Heart right ventricle (tissue), 16 donors: ENCODE data around the gene TMEM198. TPM values are rescaled to one million over a fixed set of nuclear protein-coding genes. Genes with fewer than 3 reads are reported as not detected.
A peak's percentile ranks its signal among the peaks of the same experiment; 100 is the strongest.

Experiments
- ATAC-seq, 8 donors: fragments of 200-7000 bp; cut with Tn5 transposase; one replicate each; pipeline ENCODE4 v1.9.1; 2020; ENCODE audit warnings: mild to moderate bottlenecking in 8 of 8, moderate library complexity in 8 of 8, moderate number of reproducible peaks in 1 of 8
- DNase-seq, 2 donors: peaks; one replicate each; pipeline ENCODE4 v3.0.0-alpha.2; 2020
- H3K27ac ChIP-seq, 10 donors: fragments of 200-600 bp; sonication (generic) in 2 of 10; one replicate each; pipeline versions ENCODE4 v1.5.0 to v1.8.0; 2020 to 2022; ENCODE audit warnings: mild to moderate bottlenecking in 3 of 10
- H3K27me3 ChIP-seq, 7 donors: fragments of 200-600 bp; one replicate each; pipeline ENCODE4 v1.8.0; 2021 to 2022; ENCODE audit warnings: mild to moderate bottlenecking in 2 of 7
- H3K36me3 ChIP-seq, 9 donors: fragments of 200-600 bp; sonication (generic) in 1 of 9; one replicate each; pipeline versions ENCODE4 v1.5.0 to v1.8.0; 2020 to 2022; ENCODE audit warnings: mild to moderate bottlenecking in 2 of 9
- H3K4me1 ChIP-seq, 9 donors: fragments of 200-600 bp; sonication (generic) in 1 of 9; one replicate each; pipeline versions ENCODE4 v1.5.0 to v1.8.0; 2020 to 2022; ENCODE audit warnings: mild to moderate bottlenecking in 4 of 9
- H3K4me3 ChIP-seq, 10 donors: fragments of 200-600 bp; sonication (generic) in 2 of 10; one replicate each; pipeline versions ENCODE4 v1.5.0 to v1.8.0; 2020 to 2022; ENCODE audit warnings: mild to moderate bottlenecking in 7 of 10, moderate library complexity in 2 of 10
- H3K9me3 ChIP-seq, 11 donors: fragments of 200-600 bp in 10 of 11; sonication (generic) in 2 of 11; one replicate each; pipeline versions ENCODE4 v1.5.0 to v1.8.0; 2013 to 2022; ENCODE audit warnings: mild to moderate bottlenecking in 2 of 11, control low read depth in 1 of 11, moderate library complexity in 1 of 11
- CTCF ChIP-seq, 9 donors: fragments of 200-600 bp; sonication (generic) in 2 of 9; IDR thresholded peaks; one replicate each; pipeline versions ENCODE4 v1.5.0 to v1.8.0; 2021 to 2022; ENCODE audit warnings: antibody characterized with exemption in 9 of 9, mild to moderate bottlenecking in 5 of 9, moderate library complexity in 1 of 9
- WGBS, 2 donors: extraction: QIAGEN DNeasy Blood & Tissue Kit; methylation state at CpG; one replicate each; pipeline ENCODE4 v1.1.7; 2013; ENCODE audit warnings: inconsistent platforms in 1 of 2; 5-methylcytosine and 5-hydroxymethylcytosine counted together
- intact Hi-C, 10 donors: fragments of 100-400 bp; cut with DNase I; formaldehyde crosslinking; loops; one replicate each; pipeline versions ENCODE4 v1.11.1 to v1.14.2; 2022
- polyA plus RNA-seq, 2 donors: library from polyadenylated mRNA; stranded (reverse); fragments of 200-250 nt; gene quantifications; one replicate each; pipeline ENCODE4 v1.2.3, GENCODE V29; 2013
- total RNA-seq, 10 donors: library from RNA; stranded (reverse); fragmentation: NEBNext Ultra II Directional in 3 of 10; extraction: Animal tissue kit (Norgen Biotek cat#: 25700) in 3 of 10; gene quantifications; one replicate each; pipeline versions ENCODE4 v1.2.1 to v1.2.4, GENCODE V29; 2021 to 2023
- donor health status: Arrhythmogenic right ventricular cardiomyopathy.
- donor health status: ischemic (EF 13 %, LVEDD 7.1; RV severe dilation, severe dysfunction).
- donor health status: healthy with polysubstance abuse.
- donor health status: DM: no; HTN: yes; CAD: no.
- donor health status: DM: no; HTN: no; CAD: no.
- donor health status: ischemic (EF 25% LVEDD 6.9; RV normal size, moderate dysfunction).
- donor health status: ischemic (EF 25% LVEDD 5.7; RV mildly dilated, moderate dysfunction).
- donor health status: healthy.
- donor health status: DM: yes; HTN: yes; CAD: no.
- donor health status: Ischemic cardiomyopathy.
- donor health status: ischemic (EF 35%, LVEDD 5.7; RV mildly dilated, moderate dysfunction).
- donor health status: nonischemic (EF 11% LVEDD 7.7; RV severe dilation, severe dysfunction).
- donor health status: DM: yes; HTN: yes; CAD: no.
- donor health status: PGD.
- donor health status: ischemic (EF 29% LVEDD 5.4; RV normal size, mild dysfunction).
- donor health status: nonischemic (EF 23%, LVEDD 6.1; RV moderate dilation, normal function).

The TMEM198 gene
- total and polyA plus RNA-seq, 12 donors, result 0.59 to 10.7 (median 1.9) TPM

GRCh38 chr2:219569041-219569440 lies 25.2 kb downstream of the TMEM198 start:
- Histone ChIP-seq H3K27ac (no peak overlapping the region), H3K36me3 (peaks cover 0 to 49% (median 12%) of the 10 kb centered on the region in 9 donors), H3K9me3 (no peaks in the 10 kb centered on the region), H3K4me1 (peaks cover 2 to 34% (median 13%) of the 10 kb centered on the region in 9 donors), H3K4me3 (no peak overlapping the region), H3K27me3 (peaks cover 0 to 38% (median 0%) of the 10 kb centered on the region in 7 donors)
- no peak for TF ChIP-seq CTCF (IDR thresholded peaks at IDR 0.05)
- DNase-seq (no peak), ATAC-seq (no peak)
- intact Hi-C loops, result loop anchor here in 2 of 10 donors (5.0 to 10.0 kb wide), 2 partner anchors 58 to 66 kb away; partner anchors contain the start of gene SLC4A3 (in 1 of the 2)
- WGBS, 2 donors, result 90% methylated on average over 6 of the region's 6 CpGs

- Histone ChIP-seq H3K27me3 (peaks cover 0 to 38% (median 0%) of the 10 kb centered on the region in 7 donors), H3K4me3 (peak overlapping the region in 7 of 10 donors; percentile 64 to 75 (median 70)), H3K4me1 (peaks cover 2 to 34% (median 13%) of the 10 kb centered on the region in 9 donors), H3K27ac (peak overlapping the region in 6 of 10 donors; percentile 65 to 95 (median 92)), H3K36me3 (peaks cover 0 to 43% (median 8%) of the 10 kb centered on the region in 9 donors), H3K9me3 (no peaks in the 10 kb centered on the region)
- intact Hi-C loops, result loop anchor here in 5 of 10 donors (2.0 to 10.0 kb wide), 7 partner anchors 27 to 73 kb away; partner anchors contain the start of genes CHPF (in 2 of the 5), SLC4A3 (in 2 of the 5) and STK11IP (in 1 of the 5)
- TF ChIP-seq CTCF (IDR thresholded peaks at IDR 0.05), result no peak
- no peak for DNase-seq
- ATAC-seq, result no peak
- WGBS, 2 donors, result 70 to 75% methylated on average over 6 of the region's 6 CpGs
Observed at GRCh38 chr2:219569635-219570034, 25.8 kb downstream of the TMEM198 start.

GRCh38 chr2:219570194-219570923 lies 26.5 kb downstream of the TMEM198 start:
- 6 to 12% methylated on average over 89 to 95 of the region's 95 CpGs for WGBS, 2 donors
- TF ChIP-seq CTCF (IDR thresholded peaks at IDR 0.05), result peak in 1 of 9 donors; percentile 20
- peaks cover 0 to 38% (median 0%) of the 10 kb centered on the region in 7 donors for H3K27me3 ChIP-seq
- DNase-seq, result peak in 1 of 2 donors; percentile 52
- peaks cover 2 to 34% (median 13%) of the 10 kb centered on the region in 9 donors for H3K4me1 ChIP-seq
- H3K4me3 ChIP-seq, result peak overlapping the region; percentile 9 to 95 (median 70)
- peak in 5 of 8 donors; percentile 12 to 36 (median 29) for ATAC-seq
- peak overlapping the region; percentile 65 to 95 (median 88) for H3K27ac ChIP-seq
- peaks cover 0 to 36% (median 7%) of the 10 kb centered on the region in 9 donors for H3K36me3 ChIP-seq
- no peaks in the 10 kb centered on the region for H3K9me3 ChIP-seq
- intact Hi-C loops, result loop anchor here in 4 of 10 donors (2.0 to 5.0 kb wide), 6 partner anchors 26 to 72 kb away; partner anchors contain the start of genes CHPF (in 2 of the 4), SLC4A3 (in 1 of the 4) and STK11IP (in 1 of the 4)

GRCh38 chr2:219570924-219571310 lies 27.1 kb downstream of the TMEM198 start:
- peak in 3 of 8 donors; percentile 2 to 38 (median 6) for ATAC-seq
- intact Hi-C loops, result loop anchor here in 5 of 10 donors (1.0 to 5.0 kb wide), 7 partner anchors 26 to 71 kb away; partner anchors contain the start of genes CHPF (in 2 of the 5), SLC4A3 (in 1 of the 5) and STK11IP (in 1 of the 5)
- WGBS, 2 donors, result 0 to 1% methylated on average over 33 to 55 of the region's 55 CpGs
- Histone ChIP-seq H3K27ac (peak overlapping the region; percentile 65 to 95 (median 88)), H3K4me3 (peak overlapping the region in 9 of 10 donors; percentile 64 to 95 (median 70)), H3K36me3 (peaks cover 0 to 31% (median 7%) of the 10 kb centered on the region in 9 donors), H3K9me3 (no peaks in the 10 kb centered on the region), H3K4me1 (peaks cover 2 to 38% (median 13%) of the 10 kb centered on the region in 9 donors), H3K27me3 (peaks cover 0 to 38% (median 0%) of the 10 kb centered on the region in 7 donors)
- TF ChIP-seq CTCF (IDR thresholded peaks at IDR 0.05), result no peak
- DNase-seq, result peak in 1 of 2 donors; percentile 41
